GM19372 (cell line): ENCODE measurements around the gene ANXA10.

Experiments
- ATAC-seq: cut with Tn5 transposase; IDR thresholded peaks from one replicate; pipeline ENCODE4 v1.9.1; 2021; ENCODE audit warnings: mild to moderate bottlenecking, low read depth, moderate library complexity; ENCODE audit not compliant: unreplicated experiment

ANXA10 gene

GRCh38 chr4:168092176-168092712 is at the start of gene ANXA10:
ANXA10 (plus strand) TSS chr4:168092537; CDS start chr4:168092701, 164 bp downstream.
- ATAC-seq, result no peak

- no peak for ATAC-seq
These were observed 47.0 kb upstream of the ANXA10 start for GRCh38 chr4:168045354-168045753.

- no peak for ATAC-seq
These were observed 42.3 kb upstream of the ANXA10 start for GRCh38 chr4:168050002-168050401.

GRCh38 chr4:168051526-168051925 is 40.8 kb upstream of the ANXA10 start:
- ATAC-seq, result no peak

GRCh38 chr4:168057412-168057811 is 34.9 kb upstream of the ANXA10 start:
- no peak for ATAC-seq

- ATAC-seq, result no peak
These were observed 33.1 kb upstream of the ANXA10 start for GRCh38 chr4:168059251-168059650.

GRCh38 chr4:168063031-168063430 is 29.3 kb upstream of the ANXA10 start:
- no peak for ATAC-seq

- no peak for ATAC-seq
These were observed 21.4 kb upstream of the ANXA10 start for GRCh38 chr4:168070903-168071302.

- ATAC-seq, result no peak
These were observed 21.0 kb upstream of the ANXA10 start for GRCh38 chr4:168071304-168071703.

- ATAC-seq, result no peak
These were observed 17.5 kb upstream of the ANXA10 start for GRCh38 chr4:168074861-168075260.

GRCh38 chr4:168076989-168077725 is 15.2 kb upstream of the ANXA10 start:
- ATAC-seq, result peak; percentile 91

GRCh38 chr4:168077726-168078239 is 14.6 kb upstream of the ANXA10 start:
- ATAC-seq, result no peak

GRCh38 chr4:168082379-168082778 is 10.0 kb upstream of the ANXA10 start:
- no peak for ATAC-seq

GRCh38 chr4:168095776-168096406 is 3.6 kb downstream of the ANXA10 start:
- ATAC-seq, result no peak

- no peak for ATAC-seq
These were observed 4.1 kb downstream of the ANXA10 start for GRCh38 chr4:168096407-168096784.

- no peak for ATAC-seq
These were observed 4.8 kb downstream of the ANXA10 start for GRCh38 chr4:168097161-168097560.

- no peak for ATAC-seq
These were observed 5.9 kb downstream of the ANXA10 start for GRCh38 chr4:168098248-168098717.

GRCh38 chr4:168099195-168099594 is 6.9 kb downstream of the ANXA10 start:
- ATAC-seq, result no peak

- ATAC-seq, result no peak
These were observed 8.7 kb downstream of the ANXA10 start for GRCh38 chr4:168101026-168101425.

GRCh38 chr4:168102403-168102802 is 10.1 kb downstream of the ANXA10 start:
- no peak for ATAC-seq

GRCh38 chr4:168109527-168109926 is 17.2 kb downstream of the ANXA10 start:
- no peak for ATAC-seq
